NCI-H226 (cell line): ENCODE data around the gene PLPPR1.
"Not testable (repeated sequence)": the region's sequence is repeated elsewhere in the genome, so short reads cannot be mapped to it uniquely, and the experiment has no call there.

Source experiments
- DNase-seq: peaks from one replicate; pipeline ENCODE4 v3.0.0-alpha.2; 2015

Gene PLPPR1

GRCh38 chr9:101225271-101225670 lies 196.7 kb downstream of the PLPPR1 start:
- DNase-seq, result no peak

- no peak for DNase-seq
Observed at GRCh38 chr9:101226161-101226560, 197.6 kb downstream of the PLPPR1 start.

GRCh38 chr9:101226803-101227202 lies 198.3 kb downstream of the PLPPR1 start:
- no peak for DNase-seq

- no peak for DNase-seq
Observed at GRCh38 chr9:101229606-101230005, 201.1 kb downstream of the PLPPR1 start.

- no peak for DNase-seq
Observed at GRCh38 chr9:101232405-101232977, 204.0 kb downstream of the PLPPR1 start.

- DNase-seq, result no peak
Observed at GRCh38 chr9:101235105-101235866, 206.8 kb downstream of the PLPPR1 start.

GRCh38 chr9:101242651-101243050 lies 214.1 kb downstream of the PLPPR1 start:
- DNase-seq, result no peak

- no peak for DNase-seq
Observed at GRCh38 chr9:101246691-101247090, 218.2 kb downstream of the PLPPR1 start.

- DNase-seq, result no peak
Observed at GRCh38 chr9:101247297-101247696, 218.8 kb downstream of the PLPPR1 start.

- DNase-seq, result no peak
Observed at GRCh38 chr9:101254733-101255433, 226.4 kb downstream of the PLPPR1 start.

- no peak for DNase-seq
Observed at GRCh38 chr9:101264727-101265126, 236.2 kb downstream of the PLPPR1 start.

- DNase-seq, result no peak
Observed at GRCh38 chr9:101265261-101265660, 236.7 kb downstream of the PLPPR1 start.

- DNase-seq, result no peak
Observed at GRCh38 chr9:101268426-101268825, 239.9 kb downstream of the PLPPR1 start.

- no peak for DNase-seq
Observed at GRCh38 chr9:101269591-101270283, 241.2 kb downstream of the PLPPR1 start.

GRCh38 chr9:101270302-101270701 lies 241.8 kb downstream of the PLPPR1 start:
- DNase-seq, result no peak

- no peak for DNase-seq
Observed at GRCh38 chr9:101271102-101271501, 242.6 kb downstream of the PLPPR1 start.

GRCh38 chr9:101274971-101275768 lies 246.6 kb downstream of the PLPPR1 start:
- no peak for DNase-seq

- no peak for DNase-seq
Observed at GRCh38 chr9:101275769-101276250, 247.3 kb downstream of the PLPPR1 start.

GRCh38 chr9:101291043-101291442 lies 262.5 kb downstream of the PLPPR1 start:
- not testable (repeated sequence) for DNase-seq

GRCh38 chr9:101299901-101300300 lies 271.4 kb downstream of the PLPPR1 start:
- DNase-seq, result no peak

GRCh38 chr9:101307051-101307450 lies 278.5 kb downstream of the PLPPR1 start:
- no peak for DNase-seq

GRCh38 chr9:101307524-101308213 lies 279.1 kb downstream of the PLPPR1 start:
- no peak for DNase-seq
